Heart right ventricle (tissue), 16 donors: ENCODE data around the gene RXFP1. TPM values are rescaled to one million over a fixed set of nuclear protein-coding genes. Genes with fewer than 3 reads are reported as not detected.

ENCODE experiments used
- ATAC-seq, 8 donors: fragments of 200-7000 bp; cut with Tn5 transposase; one replicate each; pipeline ENCODE4 v1.9.1; 2020; ENCODE audit warnings: mild to moderate bottlenecking in 8 of 8, moderate library complexity in 8 of 8, moderate number of reproducible peaks in 1 of 8
- DNase-seq, 2 donors: peaks; one replicate each; pipeline ENCODE4 v3.0.0-alpha.2; 2020
- H3K27ac ChIP-seq, 10 donors: fragments of 200-600 bp; sonication (generic) in 2 of 10; one replicate each; pipeline versions ENCODE4 v1.5.0 to v1.8.0; 2020 to 2022; ENCODE audit warnings: mild to moderate bottlenecking in 3 of 10
- H3K27me3 ChIP-seq, 7 donors: fragments of 200-600 bp; one replicate each; pipeline ENCODE4 v1.8.0; 2021 to 2022; ENCODE audit warnings: mild to moderate bottlenecking in 2 of 7
- H3K36me3 ChIP-seq, 9 donors: fragments of 200-600 bp; sonication (generic) in 1 of 9; one replicate each; pipeline versions ENCODE4 v1.5.0 to v1.8.0; 2020 to 2022; ENCODE audit warnings: mild to moderate bottlenecking in 2 of 9
- H3K4me1 ChIP-seq, 9 donors: fragments of 200-600 bp; sonication (generic) in 1 of 9; one replicate each; pipeline versions ENCODE4 v1.5.0 to v1.8.0; 2020 to 2022; ENCODE audit warnings: mild to moderate bottlenecking in 4 of 9
- H3K4me3 ChIP-seq, 10 donors: fragments of 200-600 bp; sonication (generic) in 2 of 10; one replicate each; pipeline versions ENCODE4 v1.5.0 to v1.8.0; 2020 to 2022; ENCODE audit warnings: mild to moderate bottlenecking in 7 of 10, moderate library complexity in 2 of 10
- H3K9me3 ChIP-seq, 11 donors: fragments of 200-600 bp in 10 of 11; sonication (generic) in 2 of 11; one replicate each; pipeline versions ENCODE4 v1.5.0 to v1.8.0; 2013 to 2022; ENCODE audit warnings: mild to moderate bottlenecking in 2 of 11, control low read depth in 1 of 11, moderate library complexity in 1 of 11
- CTCF ChIP-seq, 9 donors: fragments of 200-600 bp; sonication (generic) in 2 of 9; IDR thresholded peaks; one replicate each; pipeline versions ENCODE4 v1.5.0 to v1.8.0; 2021 to 2022; ENCODE audit warnings: antibody characterized with exemption in 9 of 9, mild to moderate bottlenecking in 5 of 9, moderate library complexity in 1 of 9
- WGBS, 2 donors: extraction: QIAGEN DNeasy Blood & Tissue Kit; methylation state at CpG; one replicate each; pipeline ENCODE4 v1.1.7; 2013; ENCODE audit warnings: inconsistent platforms in 1 of 2; 5-methylcytosine and 5-hydroxymethylcytosine counted together
- intact Hi-C, 10 donors: fragments of 100-400 bp; cut with DNase I; formaldehyde crosslinking; loops; one replicate each; pipeline versions ENCODE4 v1.11.1 to v1.14.2; 2022
- polyA plus RNA-seq, 2 donors: library from polyadenylated mRNA; stranded (reverse); fragments of 200-250 nt; gene quantifications; one replicate each; pipeline ENCODE4 v1.2.3, GENCODE V29; 2013
- total RNA-seq, 10 donors: library from RNA; stranded (reverse); fragmentation: NEBNext Ultra II Directional in 3 of 10; extraction: Animal tissue kit (Norgen Biotek cat#: 25700) in 3 of 10; gene quantifications; one replicate each; pipeline versions ENCODE4 v1.2.1 to v1.2.4, GENCODE V29; 2021 to 2023
- donor health status: Arrhythmogenic right ventricular cardiomyopathy.
- donor health status: ischemic (EF 13 %, LVEDD 7.1; RV severe dilation, severe dysfunction).
- donor health status: healthy with polysubstance abuse.
- donor health status: DM: no; HTN: yes; CAD: no.
- donor health status: DM: no; HTN: no; CAD: no.
- donor health status: ischemic (EF 25% LVEDD 6.9; RV normal size, moderate dysfunction).
- donor health status: ischemic (EF 25% LVEDD 5.7; RV mildly dilated, moderate dysfunction).
- donor health status: healthy.
- donor health status: DM: yes; HTN: yes; CAD: no.
- donor health status: Ischemic cardiomyopathy.
- donor health status: ischemic (EF 35%, LVEDD 5.7; RV mildly dilated, moderate dysfunction).
- donor health status: nonischemic (EF 11% LVEDD 7.7; RV severe dilation, severe dysfunction).
- donor health status: DM: yes; HTN: yes; CAD: no.
- donor health status: PGD.
- donor health status: ischemic (EF 29% LVEDD 5.4; RV normal size, mild dysfunction).
- donor health status: nonischemic (EF 23%, LVEDD 6.1; RV moderate dilation, normal function).

RXFP1 gene
- total and polyA plus RNA-seq, 12 donors, result 0.07 to 0.16 TPM; not detected in 10

GRCh38 chr4:158604369-158604768 lies 82.7 kb downstream of the RXFP1 start:
- ATAC-seq (no peak), DNase-seq (no peak)
- H3K9me3 ChIP-seq, result peaks cover 0 to 6% (median 0%) of the 10 kb centered on the region in 11 donors
- no peaks in the 10 kb centered on the region for H3K27me3 ChIP-seq
- TF ChIP-seq CTCF (IDR thresholded peaks at IDR 0.05), result no peak
- no peak overlapping the region for H3K27ac ChIP-seq
- intact Hi-C loops, result no loop called here
- no peaks in the 10 kb centered on the region for H3K4me1 ChIP-seq
- H3K36me3 ChIP-seq, result no peaks in the 10 kb centered on the region
- H3K4me3 ChIP-seq, result no peak overlapping the region

GRCh38 chr4:158605393-158605792 lies 83.7 kb downstream of the RXFP1 start:
- H3K36me3 ChIP-seq, result no peaks in the 10 kb centered on the region
- H3K9me3 ChIP-seq, result peaks cover 0 to 6% (median 0%) of the 10 kb centered on the region in 11 donors
- intact Hi-C loops, result no loop called here
- 77 to 80% methylated on average over 6 of the region's 6 CpGs for WGBS, 2 donors
- peaks cover 0 to 1% (median 0%) of the 10 kb centered on the region in 9 donors for H3K4me1 ChIP-seq
- no peak overlapping the region for H3K4me3 ChIP-seq
- no peak for ATAC-seq
- no peak for DNase-seq
- no peak overlapping the region for H3K27ac ChIP-seq
- TF ChIP-seq CTCF (IDR thresholded peaks at IDR 0.05), result no peak
- no peaks in the 10 kb centered on the region for H3K27me3 ChIP-seq

GRCh38 chr4:158606969-158607368 lies 85.3 kb downstream of the RXFP1 start:
- TF ChIP-seq CTCF (IDR thresholded peaks at IDR 0.05), result no peak
- H3K4me1 ChIP-seq, result peaks cover 0 to 14% (median 0%) of the 10 kb centered on the region in 9 donors
- 79 to 88% methylated on average over 4 of the region's 4 CpGs for WGBS, 2 donors
- no peak overlapping the region for H3K4me3 ChIP-seq
- no peak overlapping the region for H3K27ac ChIP-seq
- ATAC-seq (no peak), DNase-seq (no peak)
- peaks cover 0 to 6% (median 0%) of the 10 kb centered on the region in 11 donors for H3K9me3 ChIP-seq
- no peaks in the 10 kb centered on the region for H3K36me3 ChIP-seq
- H3K27me3 ChIP-seq, result no peaks in the 10 kb centered on the region
- intact Hi-C loops, result no loop called here

- no peak overlapping the region for H3K27ac ChIP-seq
- DNase-seq (no peak), ATAC-seq (no peak)
- peaks cover 0 to 14% (median 0%) of the 10 kb centered on the region in 9 donors for H3K4me1 ChIP-seq
- H3K27me3 ChIP-seq, result no peaks in the 10 kb centered on the region
- no peak overlapping the region for H3K4me3 ChIP-seq
- TF ChIP-seq CTCF (IDR thresholded peaks at IDR 0.05), result no peak
- no peaks in the 10 kb centered on the region for H3K36me3 ChIP-seq
- WGBS, 2 donors, result 81 to 87% methylated on average over 4 of the region's 4 CpGs
- peaks cover 0 to 10% (median 0%) of the 10 kb centered on the region in 11 donors for H3K9me3 ChIP-seq
- intact Hi-C loops, result no loop called here
Measured at GRCh38 chr4:158609116-158609515, 87.4 kb downstream of the RXFP1 start.
